A673 (cell line): Measurements from ENCODE around the gene RIMS4. TPM values are rescaled to one million over a fixed set of nuclear protein-coding genes. Genes with fewer than 3 reads are reported as not detected.
A peak's percentile ranks its signal among the peaks of the same experiment; 100 is the strongest.

ENCODE experiments used
- BruUV-seq: library from RNA; stranded (reverse); fragments of 400-500 nt; replicated peaks from 2 replicates; lab custom pipeline; 2021; lab: Mats Ljungman, UMichigan
- CTCF ChIA-PET: fragments of 300-600 bp; sonication (Branson Sonifier 250); formaldehyde crosslinking; loops from one replicate; lab custom pipeline; 2022; ENCODE audit warnings: antibody characterized with exemption; lab: Charles Lee
- POLR2A ChIA-PET: fragments of 300-600 bp; sonication (Branson Sonifier 250); formaldehyde crosslinking; loops from one replicate; lab custom pipeline; 2022; ENCODE audit warnings: antibody characterized with exemption; ENCODE audit not compliant: low non-redundant PET; lab: Charles Lee
- DNase-seq: peaks from one replicate; pipeline ENCODE4 v3.0.0-alpha.2; 2015; ENCODE audit warnings: low spot score
- H3K27ac ChIP-seq: fragments of 200-600 bp; sonication (generic); 2 replicates; pipeline ENCODE4 v1.5.1; 2016; ENCODE audit warnings: mixed run types, low read depth, mild to moderate bottlenecking, mixed read lengths, antibody characterized with exemption, low read length; ENCODE audit not compliant: poor library complexity, severe bottlenecking
- H3K27me3 ChIP-seq: fragments of 200-600 bp; sonication (generic); replicated peaks from 2 replicates; pipeline ENCODE4 v1.6.1; 2017; ENCODE audit warnings: mixed run types, low read depth, mild to moderate bottlenecking, mixed read lengths, antibody characterized with exemption, low read length; ENCODE audit not compliant: insufficient read depth, poor library complexity
- H3K36me3 ChIP-seq: fragments of 200-600 bp; sonication (generic); 2 replicates; pipeline ENCODE4 v1.6.1; 2016; ENCODE audit warnings: mixed run types, mild to moderate bottlenecking, mixed read lengths, antibody characterized with exemption, low read length; ENCODE audit not compliant: insufficient read depth, poor library complexity, severe bottlenecking
- H3K4me1 ChIP-seq: fragments of 200-600 bp; sonication (generic); 2 replicates; pipeline ENCODE4 v1.6.1; 2017; ENCODE audit warnings: mixed run types, mild to moderate bottlenecking, mixed read lengths, antibody characterized with exemption, low read length; ENCODE audit not compliant: insufficient read depth, poor library complexity, severe bottlenecking
- H3K4me3 ChIP-seq: fragments of 200-600 bp; sonication (generic); 2 replicates; pipeline ENCODE4 v1.5.1; 2016; ENCODE audit warnings: low read depth, mixed run types, mild to moderate bottlenecking, mixed read lengths, low read length; ENCODE audit not compliant: poor library complexity, severe bottlenecking
- H3K9me3 ChIP-seq: fragments of 200-600 bp; sonication (generic); 2 replicates; pipeline ENCODE4 v1.6.1; 2016; ENCODE audit warnings: mixed run types, low read depth, mild to moderate bottlenecking, mixed read lengths, antibody characterized with exemption, low read length; ENCODE audit not compliant: poor library complexity, severe bottlenecking
- CTCF ChIP-seq: fragments of 300-800, 200-600 bp; sonication (generic); conservative IDR thresholded peaks from 2 replicates; pipeline ENCODE4 v1.5.1; 2017; ENCODE audit warnings: low read depth, mild to moderate bottlenecking, antibody characterized with exemption, low read length, moderate library complexity, mixed read lengths
- EZH2 ChIP-seq: fragments of 200-600 bp; sonication (generic); IDR thresholded peaks from 2 replicates; pipeline ENCODE4 v1.6.1; 2017; ENCODE audit warnings: borderline replicate concordance, low read depth, mild to moderate bottlenecking, mixed read lengths, antibody characterized with exemption, low read length; ENCODE audit not compliant: poor library complexity, severe bottlenecking
- intact Hi-C: fragments of 100-400 bp; cut with micrococcal nuclease; formaldehyde crosslinking; loops from one replicate; pipeline ENCODE4 v1.10.0; 2022; ENCODE audit not compliant: unreplicated experiment
- total RNA-seq: library from RNA; stranded (reverse); gene quantifications from 2 replicates; pipeline ENCODE4 v1.2.3, GENCODE V29; 2021

RIMS4 gene
- total RNA-seq, 1 experiment from 2014 or later, result 0.39 TPM

- no TSS peak for BruUV-seq
- POLR2A ChIA-PET, result no interaction called here
- H3K4me3 ChIP-seq, result no peak overlapping the region
- peak; percentile 33; the same call in 1 of the 2 replicates for TF ChIP-seq CTCF
- no peak for TF ChIP-seq EZH2
- intact Hi-C loops, result loop anchor here (10.0 kb wide), 1 partner anchor 522 kb away; the partner anchor contains the start of gene OSER1
- H3K9me3 ChIP-seq, result no peaks in the 10 kb centered on the region
- H3K4me1 ChIP-seq, result peaks cover 12% of the 10 kb centered on the region
- H3K27ac ChIP-seq, result no peak overlapping the region
- CTCF ChIA-PET, result interaction anchor here (1.4 kb wide), 1 partner anchor 11 kb away, joined by 3 read pairs; no protein-coding TSS in a partner anchor
- no peaks in the 10 kb centered on the region for H3K27me3 ChIP-seq
- peak; percentile 95 for DNase-seq
- H3K36me3 ChIP-seq, result no peaks in the 10 kb centered on the region
These were observed 74.0 kb downstream of the RIMS4 start for GRCh38 chr20:44736170-44737021.

GRCh38 chr20:44735816-44736169 lies 74.6 kb downstream of the RIMS4 start:
- intact Hi-C loops, result loop anchor here (10.0 kb wide), 1 partner anchor 521 kb away; the partner anchor contains the start of gene OSER1
- Histone ChIP-seq H3K27ac (no peak overlapping the region), H3K4me1 (peaks cover 12% of the 10 kb centered on the region), H3K27me3 (no peaks in the 10 kb centered on the region), H3K4me3 (no peak overlapping the region), H3K36me3 (no peaks in the 10 kb centered on the region), H3K9me3 (no peaks in the 10 kb centered on the region)
- ChIA-PET POLR2A (no interaction called here), CTCF (no interaction called here)
- no TSS peak for BruUV-seq
- TF ChIP-seq EZH2 (no peak), CTCF (no peak)
- DNase-seq, result no peak

- POLR2A ChIA-PET, result no interaction called here
- TF ChIP-seq CTCF, result peak; percentile 37; the same call in 1 of the 2 replicates
- TF ChIP-seq EZH2, result no peak
- no peaks in the 10 kb centered on the region for H3K27me3 ChIP-seq
- no peaks in the 10 kb centered on the region for H3K9me3 ChIP-seq
- CTCF ChIA-PET, result no interaction called here
- intact Hi-C loops, result loop anchor here (5.0 to 10.0 kb wide), 2 partner anchors 348 to 520 kb away; partner anchors contain the start of gene OSER1
- H3K4me3 ChIP-seq, result no peak overlapping the region
- no peaks in the 10 kb centered on the region for H3K36me3 ChIP-seq
- H3K27ac ChIP-seq, result no peak overlapping the region
- no TSS peak for BruUV-seq
- peak; percentile 60 for DNase-seq
- peaks cover 12% of the 10 kb centered on the region for H3K4me1 ChIP-seq
These were observed 75.4 kb downstream of the RIMS4 start for GRCh38 chr20:44734938-44735337.
